Measurements from ENCODE around the gene TMEM115.

- TF ChIP-seq CTCF (IDR thresholded peaks at IDR 0.05) (peak; percentile 86 to 95 (median 91)), POLR2A (IDR thresholded peaks at IDR 0.05) (no peak), EP300 (IDR thresholded peaks at IDR 0.05) (no peak)
Measured at GRCh38 chr3:50324351-50325112, 34.8 kb downstream of the TMEM115 start.

Data from upper lobe of left lung (tissue), 4 donors.